Liver (tissue), 9 donors: ENCODE results near the gene TTC33. TPM values are rescaled to one million over a fixed set of nuclear protein-coding genes. Genes with fewer than 3 reads are reported as not detected.
"Not testable (repeated sequence)": the region's sequence is repeated elsewhere in the genome, so short reads cannot be mapped to it uniquely, and the experiment has no call there.

ENCODE experiments used
- DNase-seq: peaks from one replicate; pipeline ENCODE4 v3.0.0-alpha.2; 2017; ENCODE audit warnings: low spot score
- H3K27ac ChIP-seq, 2 donors: one replicate each; pipeline ENCODE4 v1.7.0; 2013; ENCODE audit warnings: inconsistent platforms in 2 of 2, low read length in 2 of 2, control low read depth in 1 of 2, low read depth in 1 of 2, mild to moderate bottlenecking in 1 of 2
- H3K27me3 ChIP-seq, 4 donors: one replicate each; pipeline versions ENCODE4 v1.6.1 to v1.7.0; 2013; ENCODE audit warnings: low read length in 3 of 4, inconsistent platforms in 1 of 4, mild to moderate bottlenecking in 1 of 4, moderate library complexity in 1 of 4; ENCODE audit not compliant: control insufficient read depth in 4 of 4, insufficient read depth in 4 of 4
- H3K36me3 ChIP-seq, 4 donors: one replicate each; pipeline versions ENCODE4 v1.6.1 to v1.7.0; 2013; ENCODE audit warnings: low read length in 3 of 4, mild to moderate bottlenecking in 3 of 4, low read depth in 1 of 4, moderate library complexity in 1 of 4; ENCODE audit not compliant: control insufficient read depth in 4 of 4, insufficient read depth in 3 of 4
- H3K4me1 ChIP-seq, 4 donors: one replicate each; pipeline versions ENCODE4 v1.6.1 to v1.7.0; 2013; ENCODE audit warnings: low read length in 3 of 4, mild to moderate bottlenecking in 3 of 4, moderate library complexity in 1 of 4; ENCODE audit not compliant: control insufficient read depth in 4 of 4, insufficient read depth in 4 of 4
- H3K4me3 ChIP-seq, 3 donors: one replicate each; pipeline versions ENCODE4 v1.6.1 to v1.7.0; 2013; ENCODE audit warnings: low read length in 3 of 3, control low read depth in 1 of 3, low read depth in 1 of 3, mild to moderate bottlenecking in 1 of 3
- H3K9ac ChIP-seq, 2 donors: one replicate each; pipeline ENCODE4 v1.7.0; 2013; ENCODE audit warnings: low read length in 2 of 2, mild to moderate bottlenecking in 2 of 2, moderate library complexity in 2 of 2, control low read depth in 1 of 2, low read depth in 1 of 2
- H3K9me3 ChIP-seq, 4 donors: one replicate each; pipeline versions ENCODE4 v1.6.1 to v1.7.0; 2013; ENCODE audit warnings: low read length in 3 of 4; ENCODE audit not compliant: control insufficient read depth in 4 of 4
- ATF3 ChIP-seq: IDR thresholded peaks from 2 replicates; pipeline ENCODE4 v1.6.1; 2016; ENCODE audit warnings: antibody characterized with exemption
- GABPA ChIP-seq, 2 donors: IDR thresholded peaks in 1 of 2; conservative IDR thresholded peaks in 1 of 2; 2 replicates each; pipeline ENCODE4 v1.6.1; 2016; ENCODE audit warnings: antibody characterized with exemption in 2 of 2, mild to moderate bottlenecking in 1 of 2, moderate library complexity in 1 of 2
- HNF4A ChIP-seq, 2 donors: conservative IDR thresholded peaks; 2 replicates each; pipeline ENCODE4 v1.6.1; 2016; ENCODE audit warnings: antibody characterized with exemption in 2 of 2, mild to moderate bottlenecking in 2 of 2
- HNF4G ChIP-seq: IDR thresholded peaks from 2 replicates; pipeline ENCODE4 v1.6.1; 2016; ENCODE audit warnings: antibody characterized with exemption
- NR2F2 ChIP-seq: IDR thresholded peaks from 2 replicates; pipeline ENCODE4 v1.6.1; 2016; ENCODE audit warnings: antibody characterized with exemption
- RAD21 ChIP-seq, 2 donors: IDR thresholded peaks; 2 replicates each; pipeline ENCODE4 v1.6.1; 2016; ENCODE audit warnings: antibody characterized with exemption in 2 of 2, mild to moderate bottlenecking in 2 of 2
- RXRA ChIP-seq, 2 donors: IDR thresholded peaks; 2 replicates each; pipeline ENCODE4 v1.6.1; 2017 to 2018; ENCODE audit warnings: antibody characterized with exemption in 2 of 2, mild to moderate bottlenecking in 1 of 2
- WGBS: extraction: QIAGEN DNeasy Blood & Tissue Kit; methylation state at CpG from one replicate; pipeline ENCODE4 v1.1.7; 2013; 5-methylcytosine and 5-hydroxymethylcytosine counted together
- polyA plus RNA-seq, 2 donors: library from polyadenylated mRNA; stranded (reverse) in 1 of 2; unstranded in 1 of 2; fragments of 200-250 nt in 1 of 2; fragments of >200 nt in 1 of 2; fragmentation: Nextera tagmentation in 1 of 2; extraction: Ambion mirVana in 1 of 2; gene quantifications; one replicate each; pipeline versions ENCODE4 v1.2.1 to v1.2.3, GENCODE V29; 2013 to 2015
- total RNA-seq, 2 donors: library from RNA; depleted of rRNA; stranded (reverse); fragments of >200 nt; gene quantifications; one replicate each; pipeline ENCODE4 v1.2.3, GENCODE V29; 2014
- TF ChIP-seq, protein P1 (sequence below): IDR thresholded peaks from 2 replicates; pipeline ENCODE4 v1.6.1; 2016; ENCODE audit warnings: antibody characterized with exemption
- TF ChIP-seq, protein P2 (sequence below): fragments of 150-350 bp; IDR thresholded peaks from 2 replicates; pipeline ENCODE4 v1.5.1; 2017; ENCODE audit warnings: improper control_type of control experiment, low read depth, low read length; ENCODE audit not compliant: missing input control
- TF ChIP-seq, protein P3 (sequence below): IDR thresholded peaks from 2 replicates; pipeline ENCODE4 v1.6.1; 2016; ENCODE audit warnings: antibody characterized with exemption
- donor health status: healthy.
- donor health status: healthy.
- donor health status: healthy.
- donor health status: healthy.
- donor health status: healthy.

Gene TTC33
- total and polyA plus RNA-seq, 4 donors, result 4.3 to 12.0 (median 7.6) TPM

DNA sequence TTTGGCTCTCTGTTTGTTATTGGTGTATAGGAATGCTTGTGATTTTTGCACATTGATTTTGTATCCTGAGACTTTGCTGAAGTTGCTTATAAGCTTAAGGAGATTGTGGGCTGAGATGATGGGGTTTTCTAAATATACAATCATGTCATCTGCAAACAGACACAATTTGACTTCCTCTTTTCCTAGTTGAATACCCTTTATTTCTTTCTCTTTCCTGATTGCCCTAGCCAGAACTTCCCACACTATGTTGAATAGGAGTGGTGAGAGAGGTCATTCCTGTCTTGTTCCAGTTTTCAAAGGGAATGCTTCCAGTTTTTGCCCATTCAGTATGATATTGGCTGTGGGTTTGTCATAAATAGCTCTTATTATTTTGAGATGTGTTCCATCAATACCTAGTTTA lies 192.6 kb downstream of the TTC33 start:
- H3K36me3 ChIP-seq, H3K27ac ChIP-seq, H3K9ac ChIP-seq, H3K9me3 ChIP-seq, H3K4me3 ChIP-seq, DNase-seq, H3K27me3 ChIP-seq, H3K4me1 ChIP-seq: not testable (repeated sequence)

DNA sequence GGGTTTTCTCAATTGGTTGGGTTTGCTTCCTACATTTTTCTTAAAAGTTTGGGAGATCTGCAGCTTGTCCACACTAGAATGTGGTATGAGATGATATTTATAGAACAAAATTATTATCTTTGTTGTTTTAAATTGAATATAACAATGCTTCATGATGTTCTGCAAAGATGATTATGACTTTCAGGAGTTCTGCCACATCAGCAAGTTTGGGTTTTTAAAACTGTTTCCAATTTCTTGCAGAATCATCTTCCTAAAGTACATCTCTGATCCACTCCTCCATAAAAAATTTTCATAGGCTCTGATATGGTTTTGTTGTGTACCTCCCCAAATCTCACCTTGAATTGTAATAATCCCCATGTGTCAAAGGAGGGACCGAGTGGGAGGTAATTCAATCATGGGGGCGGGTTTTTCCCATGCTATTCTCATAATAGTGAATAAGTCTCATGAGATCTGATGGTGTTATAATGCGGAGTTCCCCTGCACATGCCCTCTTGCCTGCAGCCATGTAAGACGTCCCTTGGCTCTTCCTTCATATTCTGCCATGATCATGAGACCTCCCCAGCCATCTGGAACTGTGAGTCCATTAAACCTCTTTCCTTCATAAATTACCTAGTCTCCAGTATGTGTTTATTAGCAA lies 195.2 kb downstream of the TTC33 start:
- no peaks in the 10 kb centered on the region for H3K27me3 ChIP-seq
- no peak overlapping the region for H3K27ac ChIP-seq
- WGBS, result 85% methylated on average over 4 of the region's 4 CpGs
- no peak overlapping the region for H3K9ac ChIP-seq
- H3K9me3 ChIP-seq, result no peaks in the 10 kb centered on the region
- TF ChIP-seq GABPA (IDR thresholded peaks at IDR 0.05 in 1 of 2, conservative IDR thresholded peaks at IDR 0.05 in 1 of 2) (no peak), NR2F2 (no peak), RAD21 (IDR thresholded peaks at IDR 0.05) (no peak)
- TF ChIP-seq, protein P1, sequence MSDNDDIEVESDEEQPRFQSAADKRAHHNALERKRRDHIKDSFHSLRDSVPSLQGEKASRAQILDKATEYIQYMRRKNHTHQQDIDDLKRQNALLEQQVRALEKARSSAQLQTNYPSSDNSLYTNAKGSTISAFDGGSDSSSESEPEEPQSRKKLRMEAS, result no peak
- TF ChIP-seq, protein P2, sequence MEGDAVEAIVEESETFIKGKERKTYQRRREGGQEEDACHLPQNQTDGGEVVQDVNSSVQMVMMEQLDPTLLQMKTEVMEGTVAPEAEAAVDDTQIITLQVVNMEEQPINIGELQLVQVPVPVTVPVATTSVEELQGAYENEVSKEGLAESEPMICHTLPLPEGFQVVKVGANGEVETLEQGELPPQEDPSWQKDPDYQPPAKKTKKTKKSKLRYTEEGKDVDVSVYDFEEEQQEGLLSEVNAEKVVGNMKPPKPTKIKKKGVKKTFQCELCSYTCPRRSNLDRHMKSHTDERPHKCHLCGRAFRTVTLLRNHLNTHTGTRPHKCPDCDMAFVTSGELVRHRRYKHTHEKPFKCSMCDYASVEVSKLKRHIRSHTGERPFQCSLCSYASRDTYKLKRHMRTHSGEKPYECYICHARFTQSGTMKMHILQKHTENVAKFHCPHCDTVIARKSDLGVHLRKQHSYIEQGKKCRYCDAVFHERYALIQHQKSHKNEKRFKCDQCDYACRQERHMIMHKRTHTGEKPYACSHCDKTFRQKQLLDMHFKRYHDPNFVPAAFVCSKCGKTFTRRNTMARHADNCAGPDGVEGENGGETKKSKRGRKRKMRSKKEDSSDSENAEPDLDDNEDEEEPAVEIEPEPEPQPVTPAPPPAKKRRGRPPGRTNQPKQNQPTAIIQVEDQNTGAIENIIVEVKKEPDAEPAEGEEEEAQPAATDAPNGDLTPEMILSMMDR, result no peak
- H3K4me3 ChIP-seq, result no peak overlapping the region
- H3K4me1 ChIP-seq, result no peaks in the 10 kb centered on the region
- no peak for DNase-seq
- no peaks in the 10 kb centered on the region for H3K36me3 ChIP-seq

DNA sequence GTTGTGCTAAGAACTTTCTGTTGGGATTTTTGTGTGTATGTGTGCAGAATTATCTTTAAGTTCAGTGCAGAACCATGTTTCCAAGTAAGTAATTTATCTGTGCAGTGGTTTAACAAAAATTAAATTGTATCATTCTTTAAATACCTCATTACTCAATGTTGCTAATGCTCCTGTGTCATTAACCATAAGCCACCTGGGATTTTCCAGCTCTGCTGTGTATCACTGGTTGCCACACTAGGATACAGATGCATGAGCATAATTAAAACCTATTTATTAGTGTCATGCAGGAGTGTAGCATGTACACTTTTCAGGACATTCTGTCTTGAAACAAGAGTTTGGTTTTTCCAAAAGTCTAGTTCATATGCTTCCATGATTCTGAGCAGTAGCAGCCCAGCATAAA lies 196.5 kb downstream of the TTC33 start:
- Histone ChIP-seq H3K4me1 (no peaks in the 10 kb centered on the region), H3K27me3 (no peaks in the 10 kb centered on the region), H3K9ac (no peak overlapping the region), H3K4me3 (no peak overlapping the region), H3K9me3 (no peaks in the 10 kb centered on the region), H3K27ac (no peak overlapping the region), H3K36me3 (no peaks in the 10 kb centered on the region)
- no peak for DNase-seq
- TF ChIP-seq, protein P3, sequence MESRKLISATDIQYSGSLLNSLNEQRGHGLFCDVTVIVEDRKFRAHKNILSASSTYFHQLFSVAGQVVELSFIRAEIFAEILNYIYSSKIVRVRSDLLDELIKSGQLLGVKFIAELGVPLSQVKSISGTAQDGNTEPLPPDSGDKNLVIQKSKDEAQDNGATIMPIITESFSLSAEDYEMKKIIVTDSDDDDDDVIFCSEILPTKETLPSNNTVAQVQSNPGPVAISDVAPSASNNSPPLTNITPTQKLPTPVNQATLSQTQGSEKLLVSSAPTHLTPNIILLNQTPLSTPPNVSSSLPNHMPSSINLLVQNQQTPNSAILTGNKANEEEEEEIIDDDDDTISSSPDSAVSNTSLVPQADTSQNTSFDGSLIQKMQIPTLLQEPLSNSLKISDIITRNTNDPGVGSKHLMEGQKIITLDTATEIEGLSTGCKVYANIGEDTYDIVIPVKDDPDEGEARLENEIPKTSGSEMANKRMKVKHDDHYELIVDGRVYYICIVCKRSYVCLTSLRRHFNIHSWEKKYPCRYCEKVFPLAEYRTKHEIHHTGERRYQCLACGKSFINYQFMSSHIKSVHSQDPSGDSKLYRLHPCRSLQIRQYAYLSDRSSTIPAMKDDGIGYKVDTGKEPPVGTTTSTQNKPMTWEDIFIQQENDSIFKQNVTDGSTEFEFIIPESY, result no peak
- TF ChIP-seq RAD21 (IDR thresholded peaks at IDR 0.05) (no peak), HNF4A (conservative IDR thresholded peaks at IDR 0.05) (no peak), HNF4G (no peak), ATF3 (no peak), RXRA (IDR thresholded peaks at IDR 0.05) (no peak)
